ENCODE data around the gene ZNF609.

Gene ZNF609

GRCh38 chr15:64501396-64501715 lies 41.0 kb downstream of the ZNF609 start:
- Histone ChIP-seq H3K4me3 (ENCODE audit: low read depth in 1 of 5, low read length in 5 of 5) (no peak overlapping the region), H3K9me3 (ENCODE audit: control insufficient read depth in 5 of 5, low read length in 5 of 5) (no peaks in the 10 kb centered on the region), H3K36me3 (ENCODE audit: control insufficient read depth in 5 of 5, insufficient read depth in 5 of 5, low read length in 5 of 5) (peaks cover 9 to 29% (median 25%) of the 10 kb centered on the region in 5 donors), H3K27me3 (ENCODE audit: control insufficient read depth in 5 of 5, insufficient read depth in 4 of 5, low read length in 5 of 5) (no peaks in the 10 kb centered on the region), H3K27ac (ENCODE audit: low read depth, low read length) (no peak overlapping the region), H3K9ac (ENCODE audit: low read length in 5 of 5) (peak overlapping the region in 1 of 5 donors; percentile 17), H3K4me1 (ENCODE audit: control insufficient read depth in 5 of 5, insufficient read depth in 5 of 5, low read length in 5 of 5) (peaks cover 2 to 32% (median 22%) of the 10 kb centered on the region in 5 donors)

GRCh38 chr15:64502151-64502550 lies 41.8 kb downstream of the ZNF609 start:
- peaks cover 5 to 37% (median 28%) of the 10 kb centered on the region in 5 donors for H3K4me1 ChIP-seq (ENCODE audit: control insufficient read depth in 5 of 5, insufficient read depth in 5 of 5, low read length in 5 of 5)
- H3K4me3 ChIP-seq (ENCODE audit: low read depth in 1 of 5, low read length in 5 of 5), result no peak overlapping the region
- H3K36me3 ChIP-seq (ENCODE audit: control insufficient read depth in 5 of 5, insufficient read depth in 5 of 5, low read length in 5 of 5), result peaks cover 7 to 29% (median 25%) of the 10 kb centered on the region in 5 donors
- no peaks in the 10 kb centered on the region for H3K27me3 ChIP-seq (ENCODE audit: control insufficient read depth in 5 of 5, insufficient read depth in 4 of 5, low read length in 5 of 5)
- no peak overlapping the region for H3K27ac ChIP-seq (ENCODE audit: low read depth, low read length)
- no peak overlapping the region for H3K9ac ChIP-seq (ENCODE audit: low read length in 5 of 5)
- H3K9me3 ChIP-seq (ENCODE audit: control insufficient read depth in 5 of 5, low read length in 5 of 5), result no peaks in the 10 kb centered on the region

GRCh38 chr15:64502551-64502950 lies 42.2 kb downstream of the ZNF609 start:
- H3K36me3 ChIP-seq (ENCODE audit: control insufficient read depth in 5 of 5, insufficient read depth in 5 of 5, low read length in 5 of 5), result peaks cover 7 to 29% (median 25%) of the 10 kb centered on the region in 5 donors
- no peak overlapping the region for H3K4me3 ChIP-seq (ENCODE audit: low read depth in 1 of 5, low read length in 5 of 5)
- peak overlapping the region; percentile 21 for H3K27ac ChIP-seq (ENCODE audit: low read depth, low read length)
- no peaks in the 10 kb centered on the region for H3K27me3 ChIP-seq (ENCODE audit: control insufficient read depth in 5 of 5, insufficient read depth in 4 of 5, low read length in 5 of 5)
- H3K9me3 ChIP-seq (ENCODE audit: control insufficient read depth in 5 of 5, low read length in 5 of 5), result no peaks in the 10 kb centered on the region
- peaks cover 7 to 41% (median 32%) of the 10 kb centered on the region in 5 donors for H3K4me1 ChIP-seq (ENCODE audit: control insufficient read depth in 5 of 5, insufficient read depth in 5 of 5, low read length in 5 of 5)
- H3K9ac ChIP-seq (ENCODE audit: low read length in 5 of 5), result no peak overlapping the region

- no peak overlapping the region for H3K4me3 ChIP-seq (ENCODE audit: low read depth in 1 of 5, low read length in 5 of 5)
Observed at GRCh38 chr15:64503197-64503596, 42.8 kb downstream of the ZNF609 start.

GRCh38 chr15:64503640-64504039 lies 43.3 kb downstream of the ZNF609 start:
- Histone ChIP-seq H3K9ac (ENCODE audit: low read length in 5 of 5) (no peak overlapping the region), H3K4me3 (ENCODE audit: low read depth in 1 of 5, low read length in 5 of 5) (no peak overlapping the region), H3K36me3 (ENCODE audit: control insufficient read depth in 5 of 5, insufficient read depth in 5 of 5, low read length in 5 of 5) (peaks cover 7 to 29% (median 25%) of the 10 kb centered on the region in 5 donors), H3K27me3 (ENCODE audit: control insufficient read depth in 5 of 5, insufficient read depth in 4 of 5, low read length in 5 of 5) (no peaks in the 10 kb centered on the region), H3K27ac (ENCODE audit: low read depth, low read length) (no peak overlapping the region), H3K4me1 (ENCODE audit: control insufficient read depth in 5 of 5, insufficient read depth in 5 of 5, low read length in 5 of 5) (peaks cover 7 to 46% (median 37%) of the 10 kb centered on the region in 5 donors), H3K9me3 (ENCODE audit: control insufficient read depth in 5 of 5, low read length in 5 of 5) (no peaks in the 10 kb centered on the region)

More at GRCh38 chr15:64503197-64503596, 42.8 kb downstream of the ZNF609 start:
- Histone ChIP-seq H3K27ac (ENCODE audit: low read depth, low read length) (peak overlapping the region; percentile 21), H3K27me3 (ENCODE audit: control insufficient read depth in 5 of 5, insufficient read depth in 4 of 5, low read length in 5 of 5) (no peaks in the 10 kb centered on the region), H3K9me3 (ENCODE audit: control insufficient read depth in 5 of 5, low read length in 5 of 5) (no peaks in the 10 kb centered on the region), H3K9ac (ENCODE audit: low read length in 5 of 5) (peak overlapping the region in 3 of 5 donors; percentile 1 to 39 (median 27)), H3K4me1 (ENCODE audit: control insufficient read depth in 5 of 5, insufficient read depth in 5 of 5, low read length in 5 of 5) (peaks cover 7 to 46% (median 37%) of the 10 kb centered on the region in 5 donors), H3K36me3 (ENCODE audit: control insufficient read depth in 5 of 5, insufficient read depth in 5 of 5, low read length in 5 of 5) (peaks cover 7 to 29% (median 25%) of the 10 kb centered on the region in 5 donors)

- Histone ChIP-seq H3K27me3 (ENCODE audit: control insufficient read depth in 5 of 5, insufficient read depth in 4 of 5, low read length in 5 of 5) (no peaks in the 10 kb centered on the region), H3K4me1 (ENCODE audit: control insufficient read depth in 5 of 5, insufficient read depth in 5 of 5, low read length in 5 of 5) (peaks cover 7 to 36% (median 28%) of the 10 kb centered on the region in 5 donors), H3K36me3 (ENCODE audit: control insufficient read depth in 5 of 5, insufficient read depth in 5 of 5, low read length in 5 of 5) (peaks cover 0 to 6% (median 3%) of the 10 kb centered on the region in 5 donors), H3K9me3 (ENCODE audit: control insufficient read depth in 5 of 5, low read length in 5 of 5) (no peaks in the 10 kb centered on the region), H3K27ac (ENCODE audit: low read depth, low read length) (peak overlapping the region; percentile 37), H3K9ac (ENCODE audit: low read length in 5 of 5) (peak overlapping the region in 3 of 5 donors; percentile 21 to 56 (median 22)), H3K4me3 (ENCODE audit: low read depth in 1 of 5, low read length in 5 of 5) (peak overlapping the region in 1 of 5 donors; percentile 22)
Observed at GRCh38 chr15:64507293-64507802, 47.0 kb downstream of the ZNF609 start.

- Histone ChIP-seq H3K27ac (ENCODE audit: low read depth, low read length) (peak overlapping the region; percentile 37), H3K4me3 (ENCODE audit: low read depth in 1 of 5, low read length in 5 of 5) (no peak overlapping the region), H3K9me3 (ENCODE audit: control insufficient read depth in 5 of 5, low read length in 5 of 5) (no peaks in the 10 kb centered on the region), H3K36me3 (ENCODE audit: control insufficient read depth in 5 of 5, insufficient read depth in 5 of 5, low read length in 5 of 5) (peaks cover 0 to 6% (median 3%) of the 10 kb centered on the region in 5 donors), H3K9ac (ENCODE audit: low read length in 5 of 5) (no peak overlapping the region), H3K4me1 (ENCODE audit: control insufficient read depth in 5 of 5, insufficient read depth in 5 of 5, low read length in 5 of 5) (peaks cover 7 to 31% (median 24%) of the 10 kb centered on the region in 5 donors), H3K27me3 (ENCODE audit: control insufficient read depth in 5 of 5, insufficient read depth in 4 of 5, low read length in 5 of 5) (no peaks in the 10 kb centered on the region)
Observed at GRCh38 chr15:64507845-64508244, 47.5 kb downstream of the ZNF609 start.

- Histone ChIP-seq H3K9me3 (ENCODE audit: control insufficient read depth in 5 of 5, low read length in 5 of 5) (no peaks in the 10 kb centered on the region), H3K36me3 (ENCODE audit: control insufficient read depth in 5 of 5, insufficient read depth in 5 of 5, low read length in 5 of 5) (peaks cover 0 to 4% (median 2%) of the 10 kb centered on the region in 5 donors), H3K4me3 (ENCODE audit: low read depth in 1 of 5, low read length in 5 of 5) (no peak overlapping the region), H3K27me3 (ENCODE audit: control insufficient read depth in 5 of 5, insufficient read depth in 4 of 5, low read length in 5 of 5) (no peaks in the 10 kb centered on the region), H3K9ac (ENCODE audit: low read length in 5 of 5) (no peak overlapping the region), H3K27ac (ENCODE audit: low read depth, low read length) (no peak overlapping the region), H3K4me1 (ENCODE audit: control insufficient read depth in 5 of 5, insufficient read depth in 5 of 5, low read length in 5 of 5) (peaks cover 0 to 11% (median 7%) of the 10 kb centered on the region in 5 donors)
Observed at GRCh38 chr15:64513823-64514222, 53.4 kb downstream of the ZNF609 start.

- Histone ChIP-seq H3K27me3 (ENCODE audit: control insufficient read depth in 5 of 5, insufficient read depth in 4 of 5, low read length in 5 of 5) (no peaks in the 10 kb centered on the region), H3K9me3 (ENCODE audit: control insufficient read depth in 5 of 5, low read length in 5 of 5) (no peaks in the 10 kb centered on the region), H3K4me1 (ENCODE audit: control insufficient read depth in 5 of 5, insufficient read depth in 5 of 5, low read length in 5 of 5) (peaks cover 0 to 7% (median 5%) of the 10 kb centered on the region in 5 donors), H3K36me3 (ENCODE audit: control insufficient read depth in 5 of 5, insufficient read depth in 5 of 5, low read length in 5 of 5) (peaks cover 0 to 8% (median 0%) of the 10 kb centered on the region in 5 donors), H3K4me3 (ENCODE audit: low read depth in 1 of 5, low read length in 5 of 5) (no peak overlapping the region), H3K27ac (ENCODE audit: low read depth, low read length) (no peak overlapping the region), H3K9ac (ENCODE audit: low read length in 5 of 5) (no peak overlapping the region)
Observed at GRCh38 chr15:64515196-64515595, 54.8 kb downstream of the ZNF609 start.

- no peak overlapping the region for H3K27ac ChIP-seq (ENCODE audit: low read depth, low read length)
- no peak overlapping the region for H3K9ac ChIP-seq (ENCODE audit: low read length in 5 of 5)
- H3K4me1 ChIP-seq (ENCODE audit: control insufficient read depth in 5 of 5, insufficient read depth in 5 of 5, low read length in 5 of 5), result peaks cover under 1 to 10% (median 6%) of the 10 kb centered on the region in 5 donors
- H3K36me3 ChIP-seq (ENCODE audit: control insufficient read depth in 5 of 5, insufficient read depth in 5 of 5, low read length in 5 of 5), result peaks cover 0 to 9% (median 0%) of the 10 kb centered on the region in 5 donors
- H3K9me3 ChIP-seq (ENCODE audit: control insufficient read depth in 5 of 5, low read length in 5 of 5), result no peaks in the 10 kb centered on the region
- no peak overlapping the region for H3K4me3 ChIP-seq (ENCODE audit: low read depth in 1 of 5, low read length in 5 of 5)
- H3K27me3 ChIP-seq (ENCODE audit: control insufficient read depth in 5 of 5, insufficient read depth in 4 of 5, low read length in 5 of 5), result no peaks in the 10 kb centered on the region
Observed at GRCh38 chr15:64515825-64516224, 55.4 kb downstream of the ZNF609 start.
